Ovary (tissue), 3 donors: Measurements from ENCODE around the gene ZNF182.

ENCODE experiments used
- EP300 ChIP-seq: sonication (generic); formaldehyde crosslinking; IDR thresholded peaks from one replicate; pipeline ENCODE4 v1.6.1; 2017; ENCODE audit warnings: antibody characterized with exemption
- POLR2A ChIP-seq: fragments of 450-650 bp; IDR thresholded peaks from one replicate; pipeline ENCODE4 v1.6.1; 2017; ENCODE audit warnings: antibody characterized with exemption, mild to moderate bottlenecking, moderate library complexity
- TF ChIP-seq, protein P1 (sequence below), 3 donors: fragments of 450-650 bp in 2 of 3; fragments of 200-600 bp in 1 of 3; IDR thresholded peaks; one replicate each; pipeline versions ENCODE4 v1.5.1 to v1.8.0; 2016 to 2022; ENCODE audit warnings: antibody characterized with exemption in 3 of 3, mild to moderate bottlenecking in 1 of 3
- donor health status: DM: no; HTN: no; CAD: no.

DNA sequence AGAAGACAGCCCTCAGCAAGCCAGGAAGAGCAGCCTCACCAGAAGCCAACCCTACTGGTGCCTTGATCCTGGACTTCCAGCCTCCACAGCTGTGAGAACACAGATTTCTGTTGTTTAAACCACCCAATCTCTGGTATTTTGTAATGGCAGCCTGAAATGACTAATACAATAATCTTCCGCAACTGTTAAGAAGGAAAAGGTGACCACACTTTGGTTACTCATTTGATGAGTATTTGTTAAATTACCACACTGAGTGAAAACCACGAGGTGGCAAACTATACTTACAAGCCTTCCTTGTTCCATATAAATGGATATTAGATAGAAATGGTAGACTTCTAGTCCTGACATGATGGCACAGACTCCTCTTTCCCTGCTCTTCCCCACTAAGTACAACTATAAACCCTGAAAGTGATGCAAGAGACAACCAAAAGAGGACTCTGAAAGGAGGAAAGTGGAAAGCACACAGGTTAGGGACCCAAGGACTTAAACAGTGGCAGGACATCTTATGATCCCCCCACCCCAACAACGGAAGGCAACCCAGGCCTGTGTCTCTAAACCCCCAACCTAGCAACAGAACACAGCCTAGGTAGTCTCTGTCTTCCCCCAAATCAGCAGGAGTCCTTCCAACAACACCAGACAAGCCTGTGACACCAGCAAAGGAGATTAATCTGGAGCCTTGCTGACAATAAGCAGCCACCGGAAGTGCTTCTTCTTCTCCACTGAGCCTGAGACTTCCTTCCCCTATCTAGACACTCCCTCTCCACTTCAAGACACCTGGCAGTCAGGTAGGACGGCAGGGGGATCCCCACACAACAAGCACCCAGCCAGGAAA is 12.3 kb downstream of the ZNF182 start:
- TF ChIP-seq, protein P1, sequence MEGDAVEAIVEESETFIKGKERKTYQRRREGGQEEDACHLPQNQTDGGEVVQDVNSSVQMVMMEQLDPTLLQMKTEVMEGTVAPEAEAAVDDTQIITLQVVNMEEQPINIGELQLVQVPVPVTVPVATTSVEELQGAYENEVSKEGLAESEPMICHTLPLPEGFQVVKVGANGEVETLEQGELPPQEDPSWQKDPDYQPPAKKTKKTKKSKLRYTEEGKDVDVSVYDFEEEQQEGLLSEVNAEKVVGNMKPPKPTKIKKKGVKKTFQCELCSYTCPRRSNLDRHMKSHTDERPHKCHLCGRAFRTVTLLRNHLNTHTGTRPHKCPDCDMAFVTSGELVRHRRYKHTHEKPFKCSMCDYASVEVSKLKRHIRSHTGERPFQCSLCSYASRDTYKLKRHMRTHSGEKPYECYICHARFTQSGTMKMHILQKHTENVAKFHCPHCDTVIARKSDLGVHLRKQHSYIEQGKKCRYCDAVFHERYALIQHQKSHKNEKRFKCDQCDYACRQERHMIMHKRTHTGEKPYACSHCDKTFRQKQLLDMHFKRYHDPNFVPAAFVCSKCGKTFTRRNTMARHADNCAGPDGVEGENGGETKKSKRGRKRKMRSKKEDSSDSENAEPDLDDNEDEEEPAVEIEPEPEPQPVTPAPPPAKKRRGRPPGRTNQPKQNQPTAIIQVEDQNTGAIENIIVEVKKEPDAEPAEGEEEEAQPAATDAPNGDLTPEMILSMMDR (IDR thresholded peaks at IDR 0.05), result no peak
- TF ChIP-seq POLR2A (no peak), EP300 (no peak)
